GM15510 (cell line): ENCODE measurements around the gene PSMD3.

Source experiments
- POLR2A ChIP-seq: IDR thresholded peaks from 3 replicates; pipeline ENCODE4 v1.6.1; 2011; ENCODE audit warnings: borderline replicate concordance; ENCODE audit not compliant: insufficient read length; ENCODE audit errors: extremely low read depth

The PSMD3 gene

DNA sequence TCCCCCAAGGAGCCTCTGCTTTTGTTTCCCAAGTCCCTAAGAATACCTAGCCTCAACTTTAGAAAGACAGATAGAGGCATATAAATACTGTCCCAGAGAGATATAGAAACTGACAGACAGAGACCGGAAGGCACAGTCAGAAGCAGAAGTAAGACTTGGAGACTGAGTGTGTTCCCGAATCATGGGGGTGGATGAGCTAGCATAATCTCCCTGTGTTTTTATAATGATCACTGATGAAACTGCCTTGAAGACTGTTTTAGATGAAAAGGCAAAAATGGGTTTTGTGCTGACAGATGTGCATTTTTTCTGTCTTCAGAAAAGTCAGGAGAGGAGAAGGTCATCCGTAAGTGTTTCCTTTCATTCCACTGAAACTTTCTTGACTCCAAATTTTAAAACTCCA, 8.3 kb upstream of the PSMD3 start:
- no peak for TF ChIP-seq POLR2A

DNA sequence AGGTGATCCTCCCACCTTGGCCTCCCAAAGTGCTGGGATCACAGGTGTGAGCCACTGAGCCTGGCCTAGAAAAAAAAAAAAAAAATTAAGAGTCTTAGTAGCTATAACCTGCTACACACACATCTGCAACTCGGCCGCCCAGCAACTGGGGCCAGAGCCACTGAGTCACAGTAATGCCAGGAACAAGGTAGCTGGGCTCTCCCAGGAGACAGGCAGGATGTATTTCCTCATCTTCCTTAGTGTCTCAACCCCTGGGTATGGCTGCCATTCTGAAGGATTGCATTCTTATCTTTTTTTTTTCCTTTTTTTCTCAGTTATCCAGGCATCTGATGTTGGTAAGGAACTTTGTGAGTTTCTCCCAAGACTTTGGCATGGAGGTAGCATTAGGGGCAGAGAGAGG, 7.1 kb upstream of the PSMD3 start:
- TF ChIP-seq POLR2A: no peak

DNA sequence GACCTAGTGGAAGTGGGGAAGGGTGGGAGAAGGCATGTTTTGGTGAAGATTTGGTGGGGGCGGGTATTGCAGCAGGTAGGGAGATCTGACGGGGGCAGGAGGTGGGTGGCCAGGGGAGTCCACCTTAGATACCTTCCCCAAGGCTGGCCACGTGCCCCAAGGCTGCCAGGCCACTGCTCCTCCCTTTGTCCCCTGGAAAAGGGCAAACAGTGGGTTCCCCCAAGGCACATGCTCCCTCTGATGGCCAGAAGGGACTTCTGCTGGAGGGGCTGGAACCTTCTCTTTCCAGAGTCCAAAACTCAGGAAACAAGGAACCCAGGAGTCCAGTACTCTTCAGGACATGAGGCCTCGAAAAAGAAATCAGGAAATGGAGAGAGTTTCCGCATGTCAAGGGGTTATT, 6.2 kb upstream of the PSMD3 start:
- TF ChIP-seq POLR2A: no peak

DNA sequence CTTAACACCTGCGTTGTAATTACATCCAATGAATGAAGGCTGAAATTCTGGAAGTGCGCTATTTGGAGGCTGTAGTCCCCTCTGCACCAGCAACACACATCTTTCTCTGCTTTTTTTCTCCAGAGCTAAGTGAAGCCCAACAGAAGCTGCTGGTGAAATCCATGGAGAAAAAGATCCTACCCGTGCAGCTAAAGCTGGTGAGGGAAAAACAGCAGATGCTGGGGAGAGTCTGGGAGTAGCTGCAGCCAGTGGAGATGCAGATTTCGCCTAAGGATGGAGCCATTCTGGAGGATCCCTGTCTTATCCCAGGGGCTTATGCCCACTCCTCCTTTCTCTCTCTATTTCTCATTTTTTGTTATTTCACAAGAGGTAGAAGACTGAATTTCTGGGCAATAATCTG, 4.8 kb upstream of the PSMD3 start:
- no peak for TF ChIP-seq POLR2A

DNA sequence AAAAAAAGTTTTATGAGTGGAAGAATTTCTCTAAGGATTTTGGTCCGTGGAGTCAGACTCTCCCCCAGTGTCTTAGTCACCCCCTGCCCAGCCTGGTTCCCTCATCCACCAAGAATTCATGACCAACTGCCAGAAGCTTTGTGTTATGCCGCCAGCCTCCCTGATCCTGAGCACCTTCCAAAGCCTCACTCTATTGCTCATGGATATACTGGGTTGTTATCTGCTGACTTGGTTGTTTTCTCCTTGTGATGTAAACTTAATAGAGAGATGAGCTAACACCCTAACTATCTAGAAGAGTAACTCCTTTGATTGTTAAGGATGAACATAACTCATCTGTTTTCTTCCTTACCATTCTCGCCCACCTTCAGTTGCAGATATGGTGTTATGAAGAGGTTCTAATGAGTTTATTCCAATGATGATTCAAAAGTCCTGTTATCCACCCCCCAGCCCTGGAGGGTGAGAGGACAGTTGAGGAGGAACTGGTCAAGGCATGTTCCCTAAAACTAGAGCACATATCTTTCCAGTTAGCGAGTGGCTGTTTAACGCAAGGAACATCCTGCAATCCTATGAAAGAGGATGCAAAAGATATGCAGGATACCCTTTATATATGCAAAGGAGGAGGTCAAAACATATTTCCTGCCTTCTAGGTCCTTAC, 1.5 kb upstream of the PSMD3 start:
- TF ChIP-seq POLR2A: no peak

DNA sequence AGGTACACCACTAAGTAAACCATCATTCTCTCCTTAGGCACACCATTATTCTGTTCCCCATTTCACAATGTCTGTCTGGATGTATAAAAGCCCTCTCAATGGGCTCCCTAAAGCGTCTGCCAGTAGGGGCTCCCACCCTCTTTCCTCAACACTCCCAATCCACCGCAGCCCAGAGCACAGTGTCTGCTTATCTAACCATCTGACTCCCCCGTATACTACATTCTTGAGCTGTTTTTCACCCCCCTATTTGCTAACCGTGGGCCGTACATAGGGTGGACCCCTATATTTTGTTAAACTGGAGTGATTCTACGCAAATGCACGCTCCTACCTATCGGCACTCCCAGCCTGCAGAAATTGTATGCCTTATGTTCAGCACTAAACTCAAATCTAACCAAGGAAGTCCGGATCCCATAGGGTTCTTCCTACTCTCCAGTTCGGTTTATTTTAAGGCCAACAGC, 685 bp upstream of the PSMD3 start:
- no peak for TF ChIP-seq POLR2A

DNA sequence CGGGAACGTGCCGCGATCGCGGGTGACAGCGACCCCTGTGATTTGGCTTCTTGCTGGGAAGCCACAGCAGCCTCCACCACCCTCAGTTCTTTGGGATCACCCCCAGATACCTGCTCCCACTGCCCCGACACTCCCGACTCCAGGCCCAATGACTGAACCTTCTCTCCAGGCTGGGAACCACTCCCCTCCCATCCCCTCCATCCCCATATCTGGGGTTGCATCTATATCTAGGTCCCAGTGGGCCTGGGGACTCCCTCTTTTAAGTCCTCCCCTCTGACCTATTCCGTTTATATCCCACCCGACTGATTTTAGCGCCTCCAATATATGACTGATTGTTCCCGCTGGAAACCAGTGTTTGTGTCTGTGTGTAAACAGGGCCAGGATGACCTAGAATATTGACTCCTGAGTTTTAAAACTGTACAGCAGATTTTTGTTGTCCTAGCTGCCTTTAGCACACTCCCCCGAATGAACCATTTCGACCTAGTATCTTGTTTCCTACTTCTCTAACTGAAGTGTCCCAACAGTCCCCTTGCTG, 667 bp downstream of the PSMD3 start:
- no peak for TF ChIP-seq POLR2A

DNA sequence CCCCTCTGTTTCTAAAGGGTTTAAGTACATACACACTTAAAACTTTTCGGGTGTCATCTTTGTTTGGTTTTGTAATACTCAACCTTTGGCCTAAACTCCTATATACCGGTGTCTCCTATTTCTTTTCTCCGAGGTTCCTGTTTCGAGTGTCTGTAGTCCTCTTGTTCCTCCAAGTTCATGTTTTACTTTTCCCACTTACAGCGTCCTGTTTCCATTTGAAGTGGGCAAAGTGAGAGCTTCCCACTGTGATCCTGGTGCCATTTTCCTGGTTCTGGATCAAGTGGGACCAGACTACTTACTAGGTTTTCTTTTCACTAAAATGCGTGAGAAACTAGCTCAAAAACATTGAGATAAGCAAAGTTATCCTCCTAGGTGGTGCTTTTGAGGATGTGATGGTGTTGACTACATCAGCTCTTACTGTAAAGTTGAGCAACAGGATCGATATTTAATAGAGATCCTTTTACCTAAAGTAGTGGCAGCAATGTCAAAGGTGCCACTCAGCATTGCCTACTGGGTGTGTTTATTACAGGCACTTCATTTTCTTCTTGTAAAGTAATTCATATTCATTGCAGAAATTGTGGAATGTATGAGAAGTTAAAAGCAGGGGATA, 1.3 kb downstream of the PSMD3 start:
- TF ChIP-seq POLR2A: no peak

DNA sequence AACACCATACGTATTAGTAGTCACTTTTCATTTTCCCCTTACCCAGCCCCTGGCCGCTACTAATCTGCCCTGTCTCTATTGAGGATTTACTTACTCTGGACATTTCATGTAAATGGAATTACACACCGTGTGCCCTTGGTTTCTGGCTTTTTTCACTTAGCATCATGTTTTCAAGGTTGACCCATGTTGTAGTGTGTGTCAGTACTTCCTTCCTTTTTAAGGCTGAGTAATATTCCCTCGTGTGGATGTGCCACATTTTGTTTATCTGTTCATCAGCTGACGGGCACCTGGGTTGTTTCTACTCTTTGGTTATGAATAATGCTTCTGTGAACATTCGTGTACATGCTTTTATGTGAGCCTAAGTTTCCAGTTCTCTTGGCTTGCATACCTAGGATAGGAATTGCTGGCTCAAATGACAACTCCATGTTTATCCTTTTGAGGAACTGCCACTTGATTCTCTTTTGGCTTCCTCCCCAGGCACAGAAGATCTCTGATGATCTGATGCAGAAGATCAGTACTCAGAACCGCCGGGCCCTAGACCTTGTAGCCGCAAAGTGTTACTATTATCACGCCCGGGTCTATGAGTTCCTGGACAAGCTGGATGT, 7.7 kb downstream of the PSMD3 start:
- no peak for TF ChIP-seq POLR2A

DNA sequence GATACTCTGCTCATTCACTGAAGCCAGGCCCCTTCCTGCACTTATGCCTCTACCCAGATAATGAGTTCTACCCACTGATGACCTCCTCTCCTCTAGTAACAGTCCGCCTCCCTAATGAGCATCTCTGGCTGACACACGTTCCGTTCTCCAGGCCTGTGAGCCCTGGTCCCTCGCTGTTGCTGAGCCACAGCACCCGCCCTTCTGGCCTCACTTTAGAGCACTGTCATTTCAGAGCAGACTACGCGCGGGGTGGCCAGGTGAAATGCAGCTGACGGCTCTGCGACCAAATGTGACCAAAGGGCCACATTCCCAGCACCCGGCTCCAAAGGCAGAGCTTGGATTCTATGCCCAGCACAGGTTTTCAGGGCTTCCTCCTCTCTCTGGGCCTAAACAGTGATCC, 13.8 kb downstream of the PSMD3 start:
- no peak for TF ChIP-seq POLR2A

DNA sequence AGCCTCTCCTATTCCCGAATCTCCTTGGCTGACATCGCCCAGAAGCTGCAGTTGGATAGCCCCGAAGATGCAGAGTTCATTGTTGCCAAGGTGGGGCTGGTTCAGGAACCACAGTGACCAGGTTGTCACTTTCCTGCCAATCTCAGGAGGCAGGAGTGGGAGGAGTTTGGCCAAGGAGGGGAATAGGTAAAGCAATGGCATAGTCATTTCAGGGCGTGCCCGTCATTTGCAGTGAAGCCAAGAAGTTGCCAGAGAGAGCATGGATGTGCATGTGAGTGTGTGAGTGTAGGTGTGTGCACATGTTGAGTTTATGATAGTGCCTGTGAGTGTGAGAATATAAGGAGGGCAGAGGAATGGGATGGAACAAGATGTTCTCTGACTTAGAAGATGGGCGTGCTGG, 14.8 kb downstream of the PSMD3 start:
- no peak for TF ChIP-seq POLR2A

DNA sequence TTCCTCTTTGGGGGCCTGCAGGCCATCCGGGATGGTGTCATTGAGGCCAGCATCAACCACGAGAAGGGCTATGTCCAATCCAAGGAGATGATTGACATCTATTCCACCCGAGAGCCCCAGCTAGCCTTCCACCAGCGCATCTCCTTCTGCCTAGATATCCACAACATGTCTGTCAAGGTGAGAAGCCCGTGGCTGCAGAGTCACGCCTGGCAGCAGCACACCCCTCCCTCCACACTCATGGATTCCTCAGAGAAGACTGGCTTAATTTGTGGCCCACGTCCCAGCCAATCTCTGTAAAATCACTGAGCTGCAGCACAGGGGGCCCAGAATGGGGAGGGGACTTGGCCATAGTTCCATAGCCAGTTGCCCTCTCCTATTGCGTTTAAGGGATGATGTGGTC, 15.6 kb downstream of the PSMD3 start:
- no peak for TF ChIP-seq POLR2A

DNA sequence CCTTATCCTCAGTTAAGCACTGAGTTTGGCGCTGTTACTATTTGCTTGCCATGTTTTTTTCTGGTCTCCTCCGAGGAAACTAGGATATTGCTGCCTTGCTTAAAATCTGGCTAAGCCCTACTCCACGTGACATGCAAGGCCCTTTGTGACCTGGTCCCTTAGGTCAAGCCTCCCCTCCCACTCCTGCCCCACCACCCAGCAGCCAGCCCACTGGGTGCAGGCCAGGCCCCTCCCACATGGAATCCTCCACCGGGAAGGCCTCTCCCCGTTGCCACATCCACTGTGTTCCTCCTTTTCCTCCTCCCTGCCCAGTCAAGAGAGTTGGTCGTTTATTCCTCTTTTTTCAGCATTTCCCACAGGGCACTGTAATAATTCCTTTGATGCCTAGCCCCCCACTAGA, 16.2 kb downstream of the PSMD3 start:
- TF ChIP-seq POLR2A: no peak

DNA sequence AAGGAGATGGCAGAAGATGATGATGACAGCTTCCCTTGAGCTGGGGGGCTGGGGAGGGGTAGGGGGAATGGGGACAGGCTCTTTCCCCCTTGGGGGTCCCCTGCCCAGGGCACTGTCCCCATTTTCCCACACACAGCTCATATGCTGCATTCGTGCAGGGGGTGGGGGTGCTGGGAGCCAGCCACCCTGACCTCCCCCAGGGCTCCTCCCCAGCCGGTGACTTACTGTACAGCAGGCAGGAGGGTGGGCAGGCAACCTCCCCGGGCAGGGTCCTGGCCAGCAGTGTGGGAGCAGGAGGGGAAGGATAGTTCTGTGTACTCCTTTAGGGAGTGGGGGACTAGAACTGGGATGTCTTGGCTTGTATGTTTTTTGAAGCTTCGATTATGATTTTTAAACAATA, 16.9 kb downstream of the PSMD3 start:
- TF ChIP-seq POLR2A: no peak

DNA sequence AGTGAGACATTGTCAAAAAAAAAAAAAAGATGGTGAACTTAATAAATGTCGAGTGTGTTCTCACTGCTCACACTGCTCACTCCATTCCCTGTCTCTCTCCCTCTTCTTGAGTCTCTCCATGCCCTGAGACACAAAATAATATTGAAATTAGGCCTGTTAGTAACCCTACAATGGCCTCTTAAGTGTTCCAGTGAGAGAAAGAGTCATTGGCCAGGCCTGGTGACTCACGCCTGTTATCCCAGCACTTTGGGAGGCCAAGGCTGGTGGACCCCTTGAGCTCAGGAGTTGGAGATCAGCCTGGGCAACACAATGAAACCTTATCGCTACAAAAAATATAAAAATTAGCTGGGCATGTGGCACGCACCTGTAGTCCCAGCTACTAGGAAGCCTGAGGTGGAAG, 18.5 kb downstream of the PSMD3 start:
- TF ChIP-seq POLR2A: no peak

DNA sequence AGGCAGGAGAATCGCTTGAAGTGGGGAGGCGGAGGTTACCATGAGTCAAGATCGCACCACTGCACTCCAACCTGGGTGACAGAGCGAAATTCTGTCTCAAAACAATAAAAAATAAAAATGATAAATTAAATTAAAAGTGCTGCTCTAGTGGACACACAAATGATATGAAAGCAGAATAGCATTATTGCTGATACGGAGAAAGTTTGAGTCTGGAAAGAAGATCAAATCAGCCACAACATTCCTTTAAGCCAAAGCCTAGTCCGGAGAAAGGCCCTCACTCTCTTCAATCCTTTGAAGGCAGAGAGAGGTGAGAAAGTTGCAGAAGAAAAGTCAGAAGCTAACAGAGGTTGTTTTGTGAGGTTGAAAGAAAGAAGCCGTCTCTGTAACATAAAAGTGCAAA, 19.6 kb downstream of the PSMD3 start:
- no peak for TF ChIP-seq POLR2A

DNA sequence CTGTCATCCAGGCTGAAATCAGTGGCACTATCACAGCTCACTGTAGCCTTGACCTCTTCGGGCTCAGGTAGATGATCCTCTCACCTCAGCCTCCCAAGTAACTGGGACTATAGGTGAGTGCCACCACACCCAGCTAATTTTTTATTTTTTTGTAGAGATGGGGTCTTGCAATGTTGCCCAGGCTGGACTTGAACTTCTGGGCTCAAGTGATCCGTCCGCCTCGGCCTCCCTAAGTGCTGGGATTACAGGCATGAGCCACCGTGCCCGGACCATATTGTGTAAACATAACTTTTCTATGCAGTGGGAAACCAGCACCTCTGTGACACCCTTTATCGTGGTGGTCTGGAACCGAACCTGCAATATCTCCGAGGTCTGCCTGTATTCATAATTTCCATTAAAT, 23.5 kb downstream of the PSMD3 start:
- TF ChIP-seq POLR2A: no peak

DNA sequence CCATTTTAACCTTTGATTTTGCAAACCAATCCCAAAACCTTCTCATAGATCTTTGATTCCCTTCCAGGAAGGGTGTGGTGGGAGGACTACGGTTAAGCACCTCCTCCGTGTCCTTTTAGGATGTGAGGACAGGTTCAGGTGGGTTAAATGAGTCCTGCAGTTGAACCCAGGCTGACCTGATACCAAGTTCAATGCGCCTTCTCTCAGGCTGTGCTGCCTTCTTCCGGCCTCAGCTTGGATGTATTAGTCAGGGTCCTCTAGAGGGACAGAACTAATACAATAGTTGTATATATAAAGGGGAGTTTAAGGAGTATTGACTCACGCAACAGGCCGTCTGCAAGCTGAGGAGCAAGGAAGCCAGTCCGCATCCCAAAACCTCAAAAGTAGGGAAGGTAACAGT, 24.1 kb downstream of the PSMD3 start:
- TF ChIP-seq POLR2A: no peak
